K562 (cell line): ENCODE results near the gene MOCOS. TPM values are rescaled to one million over a fixed set of nuclear protein-coding genes. Genes with fewer than 3 reads are reported as not detected.

Experiments
- ATAC-seq: fragments of 200-7000 bp; cut with Tn5 transposase; 3 replicates; pipeline ENCODE4 v1.9.1; 2020; ENCODE audit warnings: moderate library complexity
- BruUV-seq: library from RNA; stranded (reverse); fragments of 400-500 nt; replicated peaks from 2 replicates; lab custom pipeline; 2021; lab: Mats Ljungman, UMichigan
- CTCF ChIA-PET: fragments of 300-600 bp; formaldehyde crosslinking; extraction: SDS; loops from one replicate; lab custom pipeline; 2021; ENCODE audit warnings: low intra/inter-chr PET ratio; lab: Yijun Ruan, JAX
- POLR2A ChIA-PET: fragments of 300-600, 350-650 bp; sonication (Branson Sonifier 250); formaldehyde crosslinking; extraction: SDS; loops from one replicate; lab custom pipeline; 2021; ENCODE audit warnings: antibody characterized with exemption, inconsistent platforms; lab: Yijun Ruan, JAX
- DNase-seq, 4 experiments: peaks; one replicate each; pipeline versions ENCODE4 v3.0.0 to v3.0.0-alpha.2; 2011 to 2018; ENCODE audit warnings: low spot score in 3 of 4, mixed read lengths in 3 of 4; ENCODE audit errors: extremely low read depth in 1 of 4
- FAIRE-seq: peaks from 2 replicates; lab custom pipeline; 2011; peaks lifted over from hg19 to GRCh38; lab: Jason Lieb, UNC
- H2AFZ ChIP-seq: 2 replicates; pipeline ENCODE4 v1.6.0; 2011; ENCODE audit warnings: low read depth, low read length, control low read depth, inconsistent platforms
- H3K27ac ChIP-seq: fragments of 200-600 bp; 3 replicates; pipeline ENCODE4 v1.8.0; 2011; ENCODE audit warnings: low read depth, mild to moderate bottlenecking, control low read depth, inconsistent platforms, low read length, moderate library complexity, mixed read lengths; ENCODE audit errors: extremely low read depth
- H3K27me3 ChIP-seq, 2 experiments: fragments of 300-600 bp in 1 of 2; 2 replicates in 1 of 2; 3 replicates in 1 of 2; pipeline versions ENCODE4 v1.6.0 to v1.8.0; 2011; ENCODE audit warnings: inconsistent platforms in 2 of 2, low read length in 2 of 2, mild to moderate bottlenecking in 1 of 2, mixed read lengths in 1 of 2, moderate library complexity in 1 of 2; ENCODE audit not compliant: control insufficient read depth in 2 of 2, insufficient read depth in 2 of 2
- H3K36me3 ChIP-seq: fragments of 300-600 bp; 3 replicates; pipeline ENCODE4 v1.8.0; 2011; ENCODE audit warnings: mild to moderate bottlenecking, low read length, inconsistent platforms; ENCODE audit not compliant: control insufficient read depth, insufficient read depth
- H3K4me1 ChIP-seq, 2 experiments: fragments of 200-600 bp in 1 of 2; replicated peaks in 1 of 2; 2 replicates in 1 of 2; 3 replicates in 1 of 2; pipeline versions ENCODE4 v1.5.1 to v1.8.0; 2011; ENCODE audit warnings: inconsistent platforms in 2 of 2, low read length in 2 of 2, mild to moderate bottlenecking in 1 of 2, mixed read lengths in 1 of 2, moderate library complexity in 1 of 2; ENCODE audit not compliant: control insufficient read depth in 2 of 2, insufficient read depth in 2 of 2
- H3K4me2 ChIP-seq: 2 replicates; pipeline ENCODE4 v1.6.1; 2011; ENCODE audit warnings: low read length, control low read depth, inconsistent platforms, mixed read lengths; ENCODE audit not compliant: insufficient read depth
- H3K4me3 ChIP-seq: fragments of 200-600 bp; sonication (generic), shearing (Covaris generic); 2 replicates; pipeline ENCODE4 v1.5.1; 2016; ENCODE audit warnings: control low read depth, inconsistent platforms
- H3K79me2 ChIP-seq: fragments of 200-600 bp; 3 replicates; pipeline ENCODE4 v1.8.0; 2011; ENCODE audit warnings: low read length, inconsistent platforms; ENCODE audit not compliant: control insufficient read depth, insufficient read depth
- H3K9ac ChIP-seq, 2 experiments: 2 replicates each; pipeline versions ENCODE4 v1.6.0 to v1.6.1; 2011; ENCODE audit warnings: low read depth in 2 of 2, low read length in 2 of 2, control low read depth in 1 of 2, inconsistent platforms in 1 of 2, mild to moderate bottlenecking in 1 of 2, mixed read lengths in 1 of 2; ENCODE audit not compliant: insufficient read depth in 1 of 2
- H3K9me1 ChIP-seq: one replicate; pipeline ENCODE4 v1.6.0; 2011; ENCODE audit warnings: inconsistent platforms, mild to moderate bottlenecking, low read length, moderate library complexity; ENCODE audit not compliant: control insufficient read depth, insufficient read depth
- H3K9me3 ChIP-seq: replicated peaks from 2 replicates; pipeline ENCODE4 v1.5.1; 2011; ENCODE audit warnings: low read depth, low read length, inconsistent platforms; ENCODE audit not compliant: control insufficient read depth, insufficient read depth
- H4K20me1 ChIP-seq: replicated peaks from 2 replicates; pipeline ENCODE4 v1.6.1; 2011; ENCODE audit warnings: low read length, inconsistent platforms, mixed read lengths; ENCODE audit not compliant: control insufficient read depth, insufficient read depth
- BMI1 ChIP-seq: fragments of 150-350 bp; IDR thresholded peaks from 2 replicates; pipeline ENCODE4 v1.6.1; 2014; ENCODE audit warnings: low read length
- C11orf30 ChIP-seq: fragments of 450-650 bp; IDR thresholded peaks from 2 replicates; pipeline ENCODE4 v1.6.1; 2016; ENCODE audit warnings: low read depth, mild to moderate bottlenecking
- CREB3L1 ChIP-seq: fragments of 450-650 bp; IDR thresholded peaks from 2 replicates; pipeline ENCODE4 v1.6.1; 2014; ENCODE audit warnings: low read depth, mild to moderate bottlenecking, moderate library complexity, borderline replicate concordance
- DDX20 ChIP-seq: fragments of 450-650 bp; IDR thresholded peaks from 2 replicates; pipeline ENCODE4 v1.6.1; 2016; ENCODE audit warnings: missing genetic modification characterization, low read depth, mild to moderate bottlenecking, missing compliant biosample characterization, moderate library complexity
- FOXA3 ChIP-seq, 2 experiments: fragments of 450-650 bp in 1 of 2; sonication (generic) in 1 of 2; formaldehyde crosslinking; IDR thresholded peaks in 1 of 2; conservative IDR thresholded peaks in 1 of 2; 2 replicates each; pipeline versions ENCODE4 v1.4.0 to v1.8.0; 2020 to 2022; ENCODE audit warnings: mild to moderate bottlenecking in 2 of 2, missing genetic modification reagents in 1 of 2
- GTF2E2 ChIP-seq: fragments of 200-800 bp; sonication (Bioruptor generic); IDR thresholded peaks from 2 replicates; pipeline ENCODE4 v1.6.1; 2016; ENCODE audit warnings: missing genetic modification characterization, missing compliant biosample characterization
- HMG20B ChIP-seq: fragments of 250-450 bp; sonication (Bioruptor Pico); IDR thresholded peaks from 2 replicates; pipeline ENCODE4 v1.5.0; 2021; ENCODE audit warnings: mild to moderate bottlenecking
- KLF10 ChIP-seq: fragments of 250-450 bp; sonication (Bioruptor Pico); IDR thresholded peaks from 2 replicates; pipeline ENCODE4 v1.6.1; 2021; ENCODE audit warnings: matching md5 sums
- MCM2 ChIP-seq: fragments of 450-650 bp; IDR thresholded peaks from 2 replicates; pipeline ENCODE4 v1.6.1; 2017; ENCODE audit warnings: low read depth, mild to moderate bottlenecking
- MCM7 ChIP-seq, 2 experiments: fragments of 450-650 bp; IDR thresholded peaks; 2 replicates each; pipeline ENCODE4 v1.6.1; 2016 to 2018
- POLR2H ChIP-seq: IDR thresholded peaks from 2 replicates; pipeline ENCODE4 v1.6.1; 2016; ENCODE audit warnings: missing genetic modification characterization, low read depth, mild to moderate bottlenecking, control low read depth, missing compliant biosample characterization, moderate library complexity
- RB1 ChIP-seq: fragments of 450-650 bp; IDR thresholded peaks from 2 replicates; pipeline ENCODE4 v1.6.1; 2017; ENCODE audit warnings: low read depth, mild to moderate bottlenecking
- SIN3B ChIP-seq: fragments of 450-650 bp; IDR thresholded peaks from 2 replicates; pipeline ENCODE4 v1.6.1; 2017; ENCODE audit warnings: low read depth, mild to moderate bottlenecking, moderate library complexity
- SRSF9 ChIP-seq: fragments of 200-400 bp; formaldehyde crosslinking; IDR thresholded peaks from 2 replicates; pipeline ENCODE4 v1.6.1; 2017; ENCODE audit warnings: low read depth, low read length, borderline replicate concordance
- ZNF224 ChIP-seq: sonication (generic); formaldehyde crosslinking; IDR thresholded peaks from 2 replicates; pipeline ENCODE4 v1.8.0; 2022; ENCODE audit warnings: mild to moderate bottlenecking, missing genetic modification reagents
- ZNF561 ChIP-seq: fragments of 450-650 bp; formaldehyde crosslinking; conservative IDR thresholded peaks from 2 replicates; pipeline ENCODE4 v1.4.0; 2020; ENCODE audit warnings: mild to moderate bottlenecking, moderate library complexity
- WGBS: fragments of 100-300 bp; shearing (Covaris generic); methylation state at CpG from one replicate; pipeline ENCODE4 v1.1.6; 2016; ENCODE audit warnings: low coverage, mixed read lengths; ENCODE audit not compliant: insufficient coverage; ENCODE audit errors: missing lambda C conversion rate; 5-methylcytosine and 5-hydroxymethylcytosine counted together
- in situ Hi-C: fragments of 300-500 bp; cut with MboI; formaldehyde crosslinking; loops from 4 replicates; pipeline ENCODE4 v1.15.0; 2018; ENCODE audit warnings: inconsistent platforms, mixed read lengths
- intact Hi-C: fragments of 100-400 bp; cut with micrococcal nuclease; formaldehyde crosslinking; loops from 2 replicates; pipeline ENCODE4 v1.14.2; 2022
- polyA plus RNA-seq, 8 experiments: library from polyadenylated mRNA; depleted of rRNA in 4 of 8; stranded (reverse) in 5 of 8; unstranded in 3 of 8; fragments of >200 nt; fragmentation: Nextera tagmentation in 2 of 8; fragmentation: Illumina TruSeq in 1 of 8; extraction: Ambion mirVana in 2 of 8; extraction: Trizol in 1 of 8; gene quantifications; 2 replicates each; pipeline versions ENCODE4 v1.2.1 to v1.2.3, GENCODE V29; 2011 to 2014; ENCODE audit warnings: inconsistent platforms in 1 of 8, missing spikeins in 1 of 8
- total RNA-seq, 7 experiments: library from RNA; depleted of rRNA in 6 of 7; stranded (reverse); fragments of >200 nt in 6 of 7; fragmentation: Illumina TruSeq in 2 of 7; extraction: Trizol in 2 of 7; gene quantifications; 2 replicates each; pipeline versions ENCODE4 v1.2.1 to v1.2.3, GENCODE V29; 2011 to 2021; ENCODE audit warnings: low replicate concordance in 1 of 7
- TF ChIP-seq, protein P1 (sequence below): fragments of 250-450 bp; sonication (Bioruptor Pico); IDR thresholded peaks from 2 replicates; pipeline ENCODE4 v1.9.0; 2021; ENCODE audit warnings: mild to moderate bottlenecking

Gene MOCOS
- total and polyA plus RNA-seq, 9 of the 15 experiments (the other 6 are each of a cell fraction or from before 2014, with no cell fraction given) = 4.5 to 12.4 (median 9.1) TPM

DNA sequence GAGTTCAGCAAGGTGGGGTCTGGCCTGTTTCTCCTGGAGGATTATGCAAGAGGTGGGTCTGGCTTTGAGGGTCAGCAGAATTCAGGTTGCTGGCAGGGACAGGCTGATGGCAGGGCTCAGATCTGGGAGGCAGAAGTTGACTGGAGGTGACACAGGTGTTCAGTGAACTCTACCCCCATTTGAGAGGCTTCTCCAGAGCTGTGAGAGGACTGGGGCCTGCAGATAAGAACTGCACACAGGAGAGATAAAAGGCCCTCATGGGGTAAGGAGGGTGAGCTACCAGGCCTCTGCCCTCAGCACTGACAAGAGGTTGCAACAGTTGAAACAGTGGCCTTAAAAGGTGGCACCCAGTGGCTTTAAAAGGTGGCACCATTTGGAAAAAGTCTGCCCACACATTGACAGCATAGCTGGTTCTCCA, 13.1 kb downstream of the MOCOS start (continued):
- no peak for TF ChIP-seq FOXA3 (CRISPR knock-in tag; conservative IDR thresholded peaks at IDR 0.05 in 1 of 2, IDR thresholded peaks at IDR 0.05 in 1 of 2)
- TF ChIP-seq MCM2 = no peak
- no peak for TF ChIP-seq KLF10 (CRISPR knock-in tag)
- no peak for TF ChIP-seq HMG20B (CRISPR knock-in tag)
- TF ChIP-seq MCM7 (IDR thresholded peaks at IDR 0.05) = no peak
- TF ChIP-seq BMI1 = no peak
- TF ChIP-seq CREB3L1 = no peak
- 0 out of 2 replicates have a peak, but pooled peaks have one; percentile 25 for TF ChIP-seq RB1
- TF ChIP-seq, all 486 proteins: peak for 76

- CTCF ChIA-PET = no interaction called here
- H3K79me2 ChIP-seq = no peaks in the 10 kb centered on the region
- FAIRE-seq (no peak), ATAC-seq (no peak), DNase-seq (no peak)
- H2AFZ ChIP-seq = no peak overlapping the region
- no peak for TF ChIP-seq DDX20 (tag)
- TF ChIP-seq, protein P1, sequence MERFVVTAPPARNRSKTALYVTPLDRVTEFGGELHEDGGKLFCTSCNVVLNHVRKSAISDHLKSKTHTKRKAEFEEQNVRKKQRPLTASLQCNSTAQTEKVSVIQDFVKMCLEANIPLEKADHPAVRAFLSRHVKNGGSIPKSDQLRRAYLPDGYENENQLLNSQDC (CRISPR knock-in tag) = no peak
- no peak for TF ChIP-seq ZNF224 (CRISPR knock-in tag)
- no peak for TF ChIP-seq SIN3B
- no peak for TF ChIP-seq C11orf30
- TF ChIP-seq POLR2H (tag) = no peak
- no peak for TF ChIP-seq GTF2E2
- no peak for TF ChIP-seq SRSF9
- no peak for TF ChIP-seq ZNF561
- H3K4me3 ChIP-seq = no peak overlapping the region
- whole genome bisulfite sequencing = 96% methylated on average over 2 of the region's 2 CpGs
- H3K9me3 ChIP-seq = no peaks in the 10 kb centered on the region
- no TSS peak for BruUV-seq
- H3K9ac ChIP-seq = no peak overlapping the region
- peaks cover 13% of the 10 kb centered on the region; the same call in 2 of the 3 replicates for H3K36me3 ChIP-seq
- no peak overlapping the region for H3K4me2 ChIP-seq
- H3K4me1 ChIP-seq = peaks cover 15 to 17% of the 10 kb centered on the region in 2 experiments; a peak in 4 of 5 replicates
- H3K9me1 ChIP-seq = peaks cover 7% of the 10 kb centered on the region
- POLR2A ChIA-PET = interaction anchor here (0.6 to 4.5 kb wide), 2 partner anchors 13 to 1077 kb away, joined by 3 to 35 read pairs; no protein-coding TSS in a partner anchor
- intact Hi-C loops = no loop called here
- H4K20me1 ChIP-seq = peaks cover 8% of the 10 kb centered on the region; the same call in 1 of the 2 replicates
- no peak overlapping the region for H3K27ac ChIP-seq
- in situ Hi-C loops = no loop called here
- H3K27me3 ChIP-seq = no peaks in the 10 kb centered on the region
These were observed 14.5 kb downstream of the MOCOS start for GRCh38 chr18:36201765-36202164.
